ENCODE measurements around the gene HSPB7. TPM values are rescaled to one million over a fixed set of nuclear protein-coding genes. Genes with fewer than 3 reads are reported as not detected.
"Not testable (repeated sequence)": the region's sequence is repeated elsewhere in the genome, so short reads cannot be mapped to it uniquely, and the experiment has no call there.

Gene HSPB7
- total RNA-seq, 1 donor from 2014 or later = not detected

GRCh38 chr1:16063226-16063829 lies 45.5 kb upstream of the HSPB7 start:
- TF ChIP-seq EZH2 (IDR thresholded peaks at IDR 0.05) (no peak), EZH2phosphoT487 (IDR thresholded peaks at IDR 0.05) (no peak), CTCF (IDR thresholded peaks at IDR 0.05) (no peak)
- Mint-ChIP-seq H3K4me3 (no peak overlapping the region), H3K9me3 (no peaks in the 10 kb centered on the region), H3K36me3 (no peaks in the 10 kb centered on the region), H3K27ac (peak overlapping the region; percentile 80), H3K4me1 (peaks cover 51% of the 10 kb centered on the region), H3K27me3 (ENCODE audit: insufficient read depth, low read depth) (peaks cover 16% of the 10 kb centered on the region)
- H4K20me1 ChIP-seq (ENCODE audit: low read depth) = no peaks in the 10 kb centered on the region
- no peaks in the 10 kb centered on the region for H3K36me3 ChIP-seq
- H3K27me3 ChIP-seq = no peaks in the 10 kb centered on the region
- H3K27ac ChIP-seq = no peak overlapping the region
- no peaks in the 10 kb centered on the region for H3K79me2 ChIP-seq (ENCODE audit: low read depth)
- no peak overlapping the region for H3K9ac ChIP-seq
- no peak overlapping the region for H3K4me2 ChIP-seq
- peaks cover 3% of the 10 kb centered on the region for H3F3A ChIP-seq (ENCODE audit: low read depth)
- peaks cover 28% of the 10 kb centered on the region for H3K4me1 ChIP-seq
- no peak for DNase-seq (ENCODE audit: low spot score)
- no peak overlapping the region for H3K4me3 ChIP-seq
- H3K9me3 ChIP-seq (ENCODE audit: low read depth) = no peaks in the 10 kb centered on the region
- H2AFZ ChIP-seq (replicated peaks) = no peak overlapping the region

- H3K79me2 ChIP-seq (ENCODE audit: low read depth); H3K36me3 ChIP-seq; H3K27ac ChIP-seq; H3K4me3 Mint-ChIP-seq; H3K4me3 ChIP-seq; H3K9ac ChIP-seq; DNase-seq (ENCODE audit: low spot score); H3K9me3 Mint-ChIP-seq; H3F3A ChIP-seq (ENCODE audit: low read depth); H3K27me3 ChIP-seq; H3K4me2 ChIP-seq; H4K20me1 ChIP-seq (ENCODE audit: low read depth); H3K9me3 ChIP-seq (ENCODE audit: low read depth); H3K36me3 Mint-ChIP-seq; H2AFZ ChIP-seq (replicated peaks): not testable (repeated sequence)
- peaks cover 22% of the 10 kb centered on the region for H3K4me1 ChIP-seq
- H3K4me1 Mint-ChIP-seq = peaks cover 45% of the 10 kb centered on the region
- H3K27ac Mint-ChIP-seq = peak overlapping the region; percentile 43
- peaks cover 15% of the 10 kb centered on the region for H3K27me3 Mint-ChIP-seq (ENCODE audit: insufficient read depth, low read depth)
Observed at GRCh38 chr1:16062687-16063075, 44.8 kb upstream of the HSPB7 start.

GRCh38 chr1:16061989-16062686 lies 44.3 kb upstream of the HSPB7 start:
- H3K4me2 ChIP-seq; H4K20me1 ChIP-seq (ENCODE audit: low read depth); H3K9ac ChIP-seq; H3K9me3 ChIP-seq (ENCODE audit: low read depth); H3K4me3 ChIP-seq; H3K79me2 ChIP-seq (ENCODE audit: low read depth); H3K4me3 Mint-ChIP-seq; H3K36me3 ChIP-seq; DNase-seq (ENCODE audit: low spot score); H2AFZ ChIP-seq (replicated peaks); H3K36me3 Mint-ChIP-seq; H3K27ac ChIP-seq; H3K27me3 ChIP-seq; H3F3A ChIP-seq (ENCODE audit: low read depth); H3K9me3 Mint-ChIP-seq: not testable (repeated sequence)
- Mint-ChIP-seq H3K4me1 (peaks cover 40% of the 10 kb centered on the region), H3K27ac (peak overlapping the region; percentile 43), H3K27me3 (ENCODE audit: insufficient read depth, low read depth) (peaks cover 10% of the 10 kb centered on the region)
- peaks cover 16% of the 10 kb centered on the region for H3K4me1 ChIP-seq

GRCh38 chr1:16061266-16061665 lies 43.4 kb upstream of the HSPB7 start:
- H3F3A ChIP-seq (ENCODE audit: low read depth) = no peaks in the 10 kb centered on the region
- H3K9me3 ChIP-seq (ENCODE audit: low read depth) = no peaks in the 10 kb centered on the region
- no peak overlapping the region for H2AFZ ChIP-seq (replicated peaks)
- H3K36me3 Mint-ChIP-seq = no peaks in the 10 kb centered on the region
- no peak overlapping the region for H3K9ac ChIP-seq
- H3K4me1 Mint-ChIP-seq = peaks cover 32% of the 10 kb centered on the region
- H3K9me3 Mint-ChIP-seq = no peaks in the 10 kb centered on the region
- H4K20me1 ChIP-seq (ENCODE audit: low read depth) = no peaks in the 10 kb centered on the region
- DNase-seq (ENCODE audit: low spot score) = no peak
- TF ChIP-seq CTCF (IDR thresholded peaks at IDR 0.05) (no peak), EZH2 (IDR thresholded peaks at IDR 0.05) (no peak)
- no peaks in the 10 kb centered on the region for H3K36me3 ChIP-seq
- peaks cover 15% of the 10 kb centered on the region for H3K4me1 ChIP-seq
- no peaks in the 10 kb centered on the region for H3K27me3 ChIP-seq
- H3K27ac ChIP-seq = no peak overlapping the region
- peaks cover 10% of the 10 kb centered on the region for H3K27me3 Mint-ChIP-seq (ENCODE audit: insufficient read depth, low read depth)
- H3K4me3 Mint-ChIP-seq = no peak overlapping the region
- H3K4me2 ChIP-seq = no peak overlapping the region
- H3K79me2 ChIP-seq (ENCODE audit: low read depth) = no peaks in the 10 kb centered on the region
- no peak overlapping the region for H3K27ac Mint-ChIP-seq
- H3K4me3 ChIP-seq = no peak overlapping the region

- H3K27me3 Mint-ChIP-seq (ENCODE audit: insufficient read depth, low read depth); H4K20me1 ChIP-seq (ENCODE audit: low read depth); H3K4me1 ChIP-seq; H3K27me3 ChIP-seq; H3K9me3 ChIP-seq (ENCODE audit: low read depth); H3K36me3 Mint-ChIP-seq; H3K9me3 Mint-ChIP-seq; H2AFZ ChIP-seq (replicated peaks); H3K4me3 Mint-ChIP-seq; H3K79me2 ChIP-seq (ENCODE audit: low read depth); H3K27ac ChIP-seq; H3K4me3 ChIP-seq; H3K36me3 ChIP-seq; H3K4me2 ChIP-seq; H3K9ac ChIP-seq; H3F3A ChIP-seq (ENCODE audit: low read depth); H3K27ac Mint-ChIP-seq; DNase-seq (ENCODE audit: low spot score): not testable (repeated sequence)
- peaks cover 14% of the 10 kb centered on the region for H3K4me1 Mint-ChIP-seq
Observed at GRCh38 chr1:16058394-16059120, 40.7 kb upstream of the HSPB7 start.

- not testable (repeated sequence) for H3F3A ChIP-seq (ENCODE audit: low read depth); H3K27ac Mint-ChIP-seq; H3K27ac ChIP-seq; H3K9ac ChIP-seq; DNase-seq (ENCODE audit: low spot score); H3K27me3 ChIP-seq; H3K4me1 ChIP-seq; H4K20me1 ChIP-seq (ENCODE audit: low read depth); H3K27me3 Mint-ChIP-seq (ENCODE audit: insufficient read depth, low read depth); H3K79me2 ChIP-seq (ENCODE audit: low read depth); H3K4me2 ChIP-seq; H3K4me3 Mint-ChIP-seq; H3K36me3 Mint-ChIP-seq; H3K9me3 ChIP-seq (ENCODE audit: low read depth); H3K4me1 Mint-ChIP-seq; H3K36me3 ChIP-seq; H3K4me3 ChIP-seq; H3K9me3 Mint-ChIP-seq; H2AFZ ChIP-seq (replicated peaks)
Observed at GRCh38 chr1:16057314-16057915, 39.6 kb upstream of the HSPB7 start.
